T-cell (primary cell): Measurements from ENCODE around the gene EIF4A3. TPM values are rescaled to one million over a fixed set of nuclear protein-coding genes. Genes with fewer than 3 reads are reported as not detected.

Source experiments
- ATAC-seq, 4 experiments: fragments of 200-7000 bp in 3 of 4; fragments of 150-1000 bp in 1 of 4; cut with Tn5 transposase; replicated peaks in 1 of 4; 1 replicate in 3 of 4; 2 replicates in 1 of 4; pipeline ENCODE4 v1.10.0; 2021; ENCODE audit warnings: moderate library complexity in 3 of 4, mild to moderate bottlenecking in 2 of 4, moderate number of reproducible peaks in 1 of 4
- CTCF ChIA-PET, 2 donors: fragments of 300-600 bp; sonication (Branson Sonifier 250); formaldehyde crosslinking; loops; one replicate each; lab custom pipeline; 2022; ENCODE audit warnings: antibody characterized with exemption in 2 of 2; lab: Charles Lee
- POLR2A ChIA-PET, 2 donors: fragments of 300-600 bp; sonication (Branson Sonifier 250); formaldehyde crosslinking; loops; one replicate each; lab custom pipeline; 2022; ENCODE audit warnings: antibody characterized with exemption in 2 of 2; lab: Charles Lee
- DNase-seq, 35 experiments: peaks; one replicate each; pipeline versions ENCODE4 v3.0.0 to v3.0.0-alpha.2; 2013 to 2023
- H3K27ac ChIP-seq: one replicate; pipeline ENCODE4 v1.5.1; 2013; ENCODE audit warnings: low read length
- H3K27me3 ChIP-seq, 2 experiments: replicated peaks in 1 of 2; 1 replicate in 1 of 2; 2 replicates in 1 of 2; pipeline versions ENCODE4 v1.6.1 to v1.7.0; 2013; ENCODE audit warnings: low read length in 1 of 2, mixed read lengths in 1 of 2; ENCODE audit not compliant: control insufficient read depth in 2 of 2, insufficient read depth in 2 of 2; ENCODE audit errors: extremely low read depth in 1 of 2
- H3K36me3 ChIP-seq, 2 donors: 1 replicate in 1 of 2; 2 replicates in 1 of 2; pipeline versions ENCODE4 v1.6.1 to v1.7.0; 2013; ENCODE audit warnings: low read length in 1 of 2; ENCODE audit not compliant: control insufficient read depth in 2 of 2, insufficient read depth in 1 of 2; ENCODE audit errors: extremely low read depth in 1 of 2
- H3K4me1 ChIP-seq, 2 experiments: 1 replicate in 1 of 2; 2 replicates in 1 of 2; pipeline versions ENCODE4 v1.6.1 to v1.7.0; 2013; ENCODE audit warnings: low read length in 2 of 2, mixed read lengths in 1 of 2; ENCODE audit not compliant: insufficient read depth in 2 of 2, control insufficient read depth in 1 of 2; ENCODE audit errors: extremely low read depth in 1 of 2
- H3K4me3 ChIP-seq, 2 donors: 1 replicate in 1 of 2; 2 replicates in 1 of 2; pipeline versions ENCODE4 v1.5.1 to v1.7.0; 2013; ENCODE audit warnings: mild to moderate bottlenecking in 2 of 2, low read length in 1 of 2, moderate library complexity in 1 of 2; ENCODE audit not compliant: control insufficient read depth in 1 of 2; ENCODE audit errors: extremely low read depth in 1 of 2
- H3K9me3 ChIP-seq: 2 replicates; pipeline ENCODE4 v1.7.0; 2013
- H3K27ac Mint-ChIP-seq, 2 donors: one replicate each; pipeline ENCODE4 v1.8.0; 2020 to 2021; ENCODE audit warnings: mild to moderate bottlenecking in 2 of 2, mixed read lengths in 2 of 2
- H3K27me3 Mint-ChIP-seq, 2 donors: one replicate each; pipeline ENCODE4 v1.8.0; 2021 to 2022; ENCODE audit warnings: mixed read lengths in 2 of 2
- H3K36me3 Mint-ChIP-seq: one replicate; pipeline ENCODE4 v1.8.0; 2021; ENCODE audit warnings: mixed read lengths
- H3K4me1 Mint-ChIP-seq, 3 donors: one replicate each; pipeline ENCODE4 v1.8.0; 2020 to 2022; ENCODE audit warnings: mixed read lengths in 3 of 3, mild to moderate bottlenecking in 1 of 3
- H3K4me3 Mint-ChIP-seq, 3 donors: one replicate each; pipeline ENCODE4 v1.8.0; 2020 to 2022; ENCODE audit warnings: mild to moderate bottlenecking in 3 of 3, mixed read lengths in 3 of 3, moderate library complexity in 3 of 3
- H3K9me3 Mint-ChIP-seq, 3 donors: one replicate each; pipeline ENCODE4 v1.8.0; 2020 to 2022; ENCODE audit warnings: mixed read lengths in 3 of 3
- WGBS: methylation state at CpG from one replicate; pipeline ENCODE4 v1.1.5; 2013; ENCODE audit warnings: missing lambda C conversion rate; ENCODE audit not compliant: insufficient coverage; 5-methylcytosine and 5-hydroxymethylcytosine counted together
- total RNA-seq, 35 experiments: library from RNA in 6 of 35; stranded (reverse) in 6 of 35; fragments of 120-200 nt in 1 of 35; gene quantifications; one replicate each; pipeline versions ENCODE4 v1.2.1 to v1.2.4 and lab custom pipeline; 2013 to 2026

EIF4A3 gene
- total RNA-seq, 5 donors from 2014 or later (not counting 1 experiment from before 2014, with no cell fraction given) = 70.1 to 105 (median 71.4) TPM

DNA sequence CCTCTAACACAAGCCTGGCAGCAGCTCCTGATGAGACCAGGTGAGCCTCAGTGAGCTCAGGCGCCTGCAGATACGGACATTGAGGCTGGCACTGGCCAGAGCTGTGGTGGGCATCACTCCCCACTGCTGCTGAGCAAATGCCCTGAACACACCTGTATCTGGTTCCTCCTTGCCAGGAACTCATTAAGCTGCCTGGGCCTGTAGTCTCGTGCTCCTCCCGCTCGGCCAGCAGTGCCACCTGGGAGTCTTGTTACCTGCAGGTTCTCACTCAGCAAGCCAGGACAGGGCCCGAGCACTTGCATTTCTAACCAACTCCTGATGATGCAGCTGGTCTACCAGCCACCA is 13.3 kb downstream of the EIF4A3 start:
- Histone ChIP-seq H3K9me3 (no peaks in the 10 kb centered on the region), H3K4me3 (no peak overlapping the region), H3K27ac (no peak overlapping the region), H3K36me3 (peaks cover 20 to 54% of the 10 kb centered on the region in 2 donors), H3K27me3 (no peaks in the 10 kb centered on the region), H3K4me1 (no peaks in the 10 kb centered on the region)
- H3K36me3 Mint-ChIP-seq = peaks cover 53% of the 10 kb centered on the region
- CTCF ChIA-PET = no interaction called here
- DNase-seq (no peak), ATAC-seq (no peak)
- H3K9me3 Mint-ChIP-seq = no peaks in the 10 kb centered on the region
- H3K27me3 Mint-ChIP-seq = peaks cover 0 to 2% of the 10 kb centered on the region in 2 donors
- no peak overlapping the region for H3K27ac Mint-ChIP-seq
- H3K4me3 Mint-ChIP-seq = no peak overlapping the region
- POLR2A ChIA-PET = no interaction called here
- WGBS = 98% methylated on average over 6 of the region's 6 CpGs
- no peaks in the 10 kb centered on the region for H3K4me1 Mint-ChIP-seq

DNA sequence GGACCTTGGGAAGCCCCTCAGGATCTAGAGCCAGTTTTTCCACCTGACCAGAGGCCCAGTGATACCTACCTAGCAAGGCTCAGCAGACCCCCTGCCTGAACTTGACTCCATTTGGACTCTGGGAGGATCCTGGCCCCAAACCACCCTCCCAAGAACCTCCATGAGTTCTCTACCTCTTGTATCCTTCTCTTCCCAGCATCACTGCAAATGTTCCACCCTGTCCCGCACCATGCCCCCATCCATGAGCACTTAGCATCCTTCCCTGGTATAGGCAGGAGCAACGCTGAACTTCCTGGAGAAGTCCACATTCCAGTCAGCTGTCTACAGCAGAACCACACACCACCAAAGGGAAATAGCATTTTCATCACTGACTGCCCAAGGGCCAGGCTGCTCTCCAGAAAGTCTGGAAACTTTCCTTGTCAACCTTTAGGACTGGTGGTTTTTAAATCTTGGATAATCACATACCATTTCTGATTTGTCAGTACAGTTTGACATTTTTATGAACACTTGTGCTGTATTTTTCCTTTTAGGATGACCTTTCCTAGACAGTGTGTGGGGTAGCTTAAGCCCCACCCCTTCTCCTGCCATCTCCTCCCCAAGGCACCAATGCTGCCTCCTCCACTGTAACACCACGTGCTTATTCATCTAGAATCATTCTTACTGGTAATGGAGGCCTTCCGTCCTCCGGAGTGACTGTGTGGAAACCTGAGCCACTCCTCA is 13.9 kb downstream of the EIF4A3 start:
- Histone ChIP-seq H3K4me1 (no peaks in the 10 kb centered on the region), H3K36me3 (peaks cover 17 to 49% of the 10 kb centered on the region in 2 donors), H3K27ac (no peak overlapping the region), H3K27me3 (no peaks in the 10 kb centered on the region), H3K4me3 (no peak overlapping the region), H3K9me3 (no peaks in the 10 kb centered on the region)
- no peak for DNase-seq
- 95% methylated on average over 3 of the region's 5 CpGs for WGBS
- Mint-ChIP-seq H3K4me1 (no peaks in the 10 kb centered on the region), H3K27ac (peak overlapping the region in 1 of 2 donors; percentile 53), H3K36me3 (peaks cover 49% of the 10 kb centered on the region), H3K27me3 (peaks cover 0 to 2% of the 10 kb centered on the region in 2 donors), H3K9me3 (no peaks in the 10 kb centered on the region), H3K4me3 (no peak overlapping the region)
- ATAC-seq = peak in 1 of 4 experiments; percentile 13
- CTCF ChIA-PET = no interaction called here
- POLR2A ChIA-PET = no interaction called here

DNA sequence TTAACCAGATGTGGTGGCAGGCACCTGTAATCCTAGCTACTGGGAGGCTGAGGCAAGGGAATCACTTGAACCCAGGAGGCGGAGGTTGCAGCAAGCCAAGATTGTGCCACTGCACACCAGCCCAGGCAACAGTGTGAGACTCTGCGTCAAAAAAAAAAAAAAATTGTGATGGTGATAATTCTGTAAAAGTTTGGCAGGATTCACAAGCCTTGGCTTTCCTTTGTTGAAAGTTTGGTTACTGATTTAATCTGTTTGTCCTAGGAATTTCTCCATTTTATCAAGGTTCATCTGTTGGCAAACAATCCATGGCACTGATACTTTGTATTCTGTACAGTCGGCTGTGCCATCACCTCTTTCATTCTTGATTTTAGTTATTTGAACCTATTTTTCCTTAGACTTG is 15.9 kb downstream of the EIF4A3 start:
- no peak overlapping the region for H3K4me3 Mint-ChIP-seq
- no peak overlapping the region for H3K27ac Mint-ChIP-seq
- H3K9me3 Mint-ChIP-seq = no peaks in the 10 kb centered on the region

DNA sequence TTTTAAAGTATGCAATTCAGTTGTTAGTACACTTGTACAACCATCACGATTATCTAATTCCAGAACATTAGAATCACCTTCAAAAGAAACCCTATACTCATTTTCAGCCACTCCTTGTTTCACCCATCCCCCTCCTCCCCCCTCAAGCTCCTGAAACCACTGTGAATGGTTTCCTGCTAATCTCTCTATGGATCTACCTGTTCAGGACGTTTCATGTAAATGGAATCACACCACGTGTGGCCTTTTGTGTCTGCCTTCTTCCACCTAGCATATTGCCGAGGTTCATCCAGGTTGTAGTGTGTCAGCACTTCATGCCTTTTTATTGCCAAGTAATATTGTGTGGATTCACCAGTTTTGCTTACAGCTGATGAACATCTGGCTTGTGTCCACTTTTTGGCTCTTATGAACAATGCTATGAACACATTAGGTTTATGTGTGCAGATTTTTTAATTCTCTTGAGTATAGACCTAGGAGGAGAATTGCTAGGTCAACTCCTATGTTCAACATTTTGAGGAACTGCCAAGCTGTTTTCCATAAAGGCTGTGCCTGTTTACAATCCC is 17.8 kb downstream of the EIF4A3 start:
- Histone ChIP-seq H3K27ac (no peak overlapping the region), H3K4me3 (no peak overlapping the region), H3K4me1 (no peaks in the 10 kb centered on the region), H3K9me3 (no peaks in the 10 kb centered on the region), H3K27me3 (peaks cover 2 to 15% of the 10 kb centered on the region in 2 experiments), H3K36me3 (peaks cover 0 to 9% of the 10 kb centered on the region in 2 donors)
- H3K27me3 Mint-ChIP-seq = peaks cover 12 to 18% of the 10 kb centered on the region in 2 donors
- no peaks in the 10 kb centered on the region for H3K4me1 Mint-ChIP-seq
- POLR2A ChIA-PET = no interaction called here
- peaks cover 14% of the 10 kb centered on the region for H3K36me3 Mint-ChIP-seq
- no peaks in the 10 kb centered on the region for H3K9me3 Mint-ChIP-seq
- ATAC-seq (no peak), DNase-seq (no peak)
- no peak overlapping the region for H3K27ac Mint-ChIP-seq
- CTCF ChIA-PET = no interaction called here
- no peak overlapping the region for H3K4me3 Mint-ChIP-seq
- WGBS = 44% methylated on average over 2 of the region's 4 CpGs

More for the DNA sequence above, 15.9 kb downstream of the EIF4A3 start:
- Histone ChIP-seq H3K27me3 (peaks cover 1 to 4% of the 10 kb centered on the region in 2 experiments), H3K27ac (no peak overlapping the region), H3K36me3 (peaks cover 8 to 29% of the 10 kb centered on the region in 2 donors), H3K4me1 (no peaks in the 10 kb centered on the region), H3K4me3 (no peak overlapping the region), H3K9me3 (no peaks in the 10 kb centered on the region)
- ChIA-PET POLR2A (interaction anchor here in 1 of 2 donors (0.7 kb wide), 1 partner anchor 1060 kb away, joined by 4 read pairs; no protein-coding TSS in a partner anchor), CTCF (no interaction called here)
- no peak for ATAC-seq
- DNase-seq = no peak
- Mint-ChIP-seq H3K27me3 (peaks cover 8% of the 10 kb centered on the region in 2 donors), H3K4me1 (no peaks in the 10 kb centered on the region), H3K36me3 (peaks cover 29% of the 10 kb centered on the region)
- no CpG with 5 or more reads among the region's 3 CpGs for WGBS

DNA sequence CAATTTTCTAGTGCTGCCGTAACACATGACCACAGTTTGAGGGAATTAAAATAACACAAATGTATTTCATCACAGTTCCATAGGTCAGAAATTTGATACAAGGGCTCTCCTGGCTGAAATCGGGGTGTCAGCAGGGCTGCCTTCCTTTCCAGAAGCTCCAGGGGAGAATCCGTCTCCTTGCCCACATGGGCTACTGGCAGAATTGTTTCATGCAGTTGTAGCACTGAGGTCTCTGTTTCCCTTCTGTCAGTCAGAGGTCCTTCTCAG is 20.5 kb downstream of the EIF4A3 start:
- no peaks in the 10 kb centered on the region for H3K36me3 Mint-ChIP-seq
- DNase-seq (no peak), ATAC-seq (no peak)
- no peak overlapping the region for H3K4me3 Mint-ChIP-seq
- H3K4me1 Mint-ChIP-seq = no peaks in the 10 kb centered on the region
- CTCF ChIA-PET = no interaction called here
- Histone ChIP-seq H3K36me3 (no peaks in the 10 kb centered on the region), H3K4me3 (no peak overlapping the region), H3K9me3 (no peaks in the 10 kb centered on the region), H3K27me3 (peaks cover 2 to 24% of the 10 kb centered on the region in 2 experiments), H3K27ac (no peak overlapping the region), H3K4me1 (no peaks in the 10 kb centered on the region)
- peaks cover 12 to 18% of the 10 kb centered on the region in 2 donors for H3K27me3 Mint-ChIP-seq
- H3K27ac Mint-ChIP-seq = no peak overlapping the region
- no peaks in the 10 kb centered on the region for H3K9me3 Mint-ChIP-seq
- WGBS = 80% methylated on average over 3 of the region's 3 CpGs
- POLR2A ChIA-PET = no interaction called here

DNA sequence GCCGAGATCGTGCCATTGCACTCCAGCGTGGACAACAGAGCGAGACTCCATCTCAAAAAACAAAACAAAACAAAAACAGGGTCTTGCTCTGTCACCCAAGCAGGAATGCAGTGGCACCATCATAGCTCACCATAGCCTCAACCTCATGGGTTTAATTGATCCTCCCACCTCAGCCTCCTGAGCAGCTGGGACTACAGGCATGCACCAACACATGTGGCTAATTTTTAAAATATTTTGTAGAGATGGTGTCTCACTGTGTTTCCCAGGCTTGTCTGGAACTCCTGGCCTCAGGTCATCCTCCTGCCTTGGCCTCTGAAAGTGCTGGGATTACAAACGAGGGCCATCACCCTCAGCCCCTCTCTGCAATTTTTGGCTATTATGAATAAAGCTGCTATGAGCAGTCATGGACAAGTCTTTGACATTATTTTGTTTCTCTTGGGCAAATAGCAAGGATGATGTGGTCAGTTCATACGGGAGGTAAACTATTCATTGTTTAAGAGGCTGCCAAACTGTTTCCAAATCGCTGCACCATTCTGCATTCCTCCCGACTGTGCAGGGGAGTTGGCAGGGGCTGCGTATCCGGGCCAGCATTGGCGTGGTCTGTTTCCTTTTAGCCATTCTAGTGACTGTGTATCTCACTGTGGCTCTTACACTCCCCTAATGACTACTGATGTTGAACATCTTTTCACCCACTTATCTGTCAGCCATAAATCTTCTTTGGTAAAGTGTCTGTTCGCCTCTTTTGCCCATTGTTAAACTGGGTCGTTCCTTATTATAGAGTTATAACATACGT is 21.1 kb downstream of the EIF4A3 start:
- CTCF ChIA-PET = no interaction called here
- no peak overlapping the region for H3K27ac ChIP-seq

More for the DNA sequence above, 21.1 kb downstream of the EIF4A3 start:
- Mint-ChIP-seq H3K36me3 (no peaks in the 10 kb centered on the region), H3K27me3 (peaks cover 12 to 18% of the 10 kb centered on the region in 2 donors), H3K4me1 (no peaks in the 10 kb centered on the region), H3K27ac (no peak overlapping the region), H3K9me3 (no peaks in the 10 kb centered on the region), H3K4me3 (no peak overlapping the region)
- Histone ChIP-seq H3K9me3 (no peaks in the 10 kb centered on the region), H3K27me3 (peaks cover 2 to 24% of the 10 kb centered on the region in 2 experiments), H3K36me3 (no peaks in the 10 kb centered on the region), H3K4me3 (no peak overlapping the region), H3K4me1 (no peaks in the 10 kb centered on the region)
- POLR2A ChIA-PET = no interaction called here
- no peak for ATAC-seq
- DNase-seq = no peak
- 77% methylated on average over 11 of the region's 14 CpGs for WGBS
